Limb (tissue), 2 donors: ENCODE measurements around the gene NPR2.

Source experiments
- DNase-seq, 2 donors: peaks; one replicate each; pipeline ENCODE4 v3.0.0-alpha.2; 2016; ENCODE audit errors: extremely low spot score in 2 of 2

NPR2 gene

DNA sequence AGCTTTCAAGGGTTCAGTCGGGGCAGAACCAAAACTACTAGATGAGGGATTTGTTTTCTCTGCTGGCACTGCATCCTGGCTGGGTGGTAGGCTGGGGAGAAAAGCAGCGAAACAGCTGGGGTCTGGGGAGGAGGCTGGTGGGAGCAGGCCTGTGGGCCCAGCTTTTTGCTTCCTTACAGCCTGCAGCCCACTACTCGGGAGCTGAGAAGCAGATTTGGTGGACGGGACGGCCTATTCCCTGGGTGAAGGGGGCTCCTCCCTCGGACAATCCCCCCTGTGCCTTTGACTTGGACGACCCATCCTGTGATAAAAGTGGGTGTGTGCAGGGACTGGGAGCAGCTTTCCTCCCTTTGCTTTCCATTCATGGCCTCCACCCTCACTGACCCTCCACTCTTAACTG lies 9.1 kb downstream of the NPR2 start:
- no peak for DNase-seq

DNA sequence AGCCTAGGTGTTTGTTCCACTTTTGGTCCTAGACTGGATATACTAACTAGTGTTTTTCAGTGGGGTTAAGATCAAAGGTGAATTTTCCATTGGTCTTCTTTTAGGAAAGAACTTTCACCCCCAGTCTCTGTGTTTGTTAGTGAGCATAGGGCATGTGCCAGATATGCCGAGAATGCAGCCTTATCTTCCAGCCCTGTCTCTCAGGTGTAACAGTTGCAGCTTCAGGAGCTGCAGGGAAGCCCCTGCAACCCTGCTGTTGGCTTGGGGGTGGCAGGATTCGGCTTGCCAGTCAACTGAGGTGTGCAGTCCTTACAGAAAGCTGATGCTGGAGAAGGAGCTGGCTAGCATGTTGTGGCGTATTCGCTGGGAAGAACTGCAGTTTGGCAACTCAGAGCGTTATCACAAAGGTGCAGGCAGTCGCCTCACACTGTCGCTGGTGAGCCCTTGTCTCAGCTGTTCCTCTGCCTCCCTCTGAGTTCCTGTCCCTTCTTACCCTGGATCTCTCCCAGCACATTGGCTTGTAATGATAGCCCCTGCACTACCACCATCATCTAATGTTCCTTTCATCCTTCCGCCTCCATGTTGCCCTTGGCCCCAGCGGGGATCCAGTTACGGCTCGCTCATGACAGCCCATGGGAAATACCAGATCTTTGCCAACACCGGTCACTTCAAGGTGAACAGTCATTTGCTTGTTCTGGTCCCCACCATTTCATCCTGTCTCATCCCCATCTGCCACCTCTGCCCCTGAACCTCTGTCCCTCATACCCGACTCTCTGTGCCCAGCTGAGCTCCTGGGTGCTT lies 10.1 kb downstream of the NPR2 start:
- no peak for DNase-seq

DNA sequence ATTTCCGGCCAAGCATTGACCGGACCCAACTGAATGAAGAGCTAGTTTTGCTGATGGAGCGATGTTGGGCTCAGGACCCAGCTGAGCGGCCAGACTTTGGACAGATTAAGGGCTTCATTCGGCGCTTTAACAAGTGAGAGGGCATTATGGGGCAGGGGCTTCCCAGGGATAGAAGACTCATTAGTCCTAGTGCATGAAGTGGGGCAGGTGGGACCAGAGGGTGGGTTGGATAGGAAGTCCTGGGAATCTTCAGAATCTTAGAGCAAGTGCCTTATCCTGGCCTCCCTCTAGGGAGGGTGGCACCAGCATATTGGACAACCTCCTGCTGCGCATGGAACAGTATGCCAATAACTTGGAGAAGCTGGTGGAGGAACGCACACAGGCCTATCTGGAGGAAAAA lies 14.7 kb downstream of the NPR2 start:
- DNase-seq, result no peak

DNA sequence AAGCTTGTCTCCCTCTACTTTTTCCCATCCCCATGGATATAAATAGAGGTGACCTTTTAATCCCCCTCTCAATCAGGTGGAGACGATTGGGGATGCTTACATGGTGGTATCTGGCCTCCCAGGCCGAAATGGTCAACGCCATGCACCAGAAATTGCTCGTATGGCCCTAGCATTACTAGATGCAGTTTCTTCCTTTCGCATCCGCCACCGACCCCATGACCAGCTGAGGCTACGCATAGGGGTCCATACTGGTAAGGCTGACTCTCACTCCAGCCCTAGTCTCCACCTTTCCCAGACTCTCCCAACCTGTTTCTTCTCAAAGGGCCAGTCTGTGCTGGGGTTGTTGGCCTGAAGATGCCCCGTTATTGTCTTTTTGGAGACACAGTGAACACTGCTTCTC lies 17.0 kb downstream of the NPR2 start:
- DNase-seq, result no peak

DNA sequence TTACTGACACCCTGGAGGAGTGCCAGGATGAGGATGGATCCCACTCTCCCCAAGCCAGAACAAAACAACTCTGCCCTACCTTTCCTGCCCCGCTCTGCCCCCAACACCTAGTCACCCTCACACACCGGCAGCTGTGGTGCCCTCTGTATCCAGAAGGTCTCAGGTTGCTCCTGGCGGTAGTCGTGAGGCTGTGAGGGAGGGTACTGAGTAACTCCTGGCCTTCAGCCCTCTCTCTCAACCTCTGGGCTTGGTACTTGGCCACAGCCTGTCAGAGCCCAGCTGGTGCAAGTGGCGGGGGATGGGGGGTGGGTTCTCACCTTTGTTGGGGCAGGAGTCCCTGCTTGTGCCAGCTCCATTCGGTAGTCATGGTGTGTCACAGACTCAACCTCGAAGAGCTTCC lies 18.7 kb downstream of the NPR2 start:
- DNase-seq, result no peak

DNA sequence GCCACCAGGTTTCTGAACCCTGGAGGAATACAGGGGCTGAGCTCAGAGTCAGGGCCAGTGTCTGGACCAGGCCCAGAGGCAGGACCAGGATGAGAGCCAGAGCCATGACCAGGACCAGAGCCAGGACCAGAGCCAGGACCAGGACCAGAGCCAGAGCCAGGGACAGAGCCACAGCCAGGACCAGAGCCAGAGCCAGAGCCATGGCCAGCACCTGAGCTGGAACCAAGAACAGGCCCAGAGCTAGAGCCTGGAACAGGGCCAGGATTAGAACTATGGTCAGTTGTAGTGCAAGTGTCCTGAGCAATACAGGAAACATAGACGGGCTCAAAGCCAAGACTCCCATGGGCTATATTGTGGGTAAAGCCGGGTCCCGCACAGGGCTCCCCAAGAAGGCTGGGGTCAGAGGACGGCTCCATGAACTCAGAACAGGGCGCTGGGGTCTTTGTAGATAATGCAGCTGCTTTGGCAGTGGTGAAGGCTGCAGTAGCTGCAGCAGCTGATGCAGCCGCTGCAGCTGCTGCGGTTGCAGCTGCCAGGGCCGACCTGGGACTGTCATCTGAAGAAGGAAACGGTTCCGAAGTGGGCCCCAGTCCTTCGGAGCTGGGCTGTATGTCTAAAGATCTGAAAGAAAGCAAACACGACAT lies 20.1 kb downstream of the NPR2 start:
- DNase-seq, result peak in 1 of 2 donors; percentile 39

DNA sequence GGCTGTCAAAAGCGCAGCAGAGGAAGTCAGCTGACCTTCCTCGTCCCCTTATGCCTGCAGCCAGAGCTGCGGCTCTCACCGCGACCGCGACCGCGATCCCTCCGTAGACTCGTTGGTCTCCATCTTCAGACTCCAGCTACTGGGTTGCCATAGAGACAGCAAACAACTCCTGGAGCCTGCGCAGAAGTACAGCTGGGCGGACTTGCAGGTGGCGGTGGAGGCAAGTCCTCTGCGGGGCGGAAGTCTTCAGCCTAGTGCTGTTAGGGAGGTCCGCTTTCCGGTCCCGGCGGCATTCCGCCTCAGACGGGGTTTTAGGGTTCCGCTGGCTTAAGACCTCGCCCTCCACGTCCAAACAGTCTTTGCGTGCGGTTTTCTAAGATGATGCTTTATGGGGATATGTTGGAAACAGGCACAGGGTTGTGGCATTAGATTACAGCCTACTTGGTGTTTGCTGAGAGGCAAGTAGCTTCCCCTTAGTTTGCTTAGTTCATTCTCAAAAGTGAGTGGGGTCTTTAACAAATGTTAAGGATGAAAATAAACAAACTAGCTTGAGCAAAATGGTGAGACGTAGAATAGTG lies 20.7 kb downstream of the NPR2 start, which contains the start of gene SPAG8:
Gene SPAG8, minus strand, starts transcription at position 238 of the 578 bp plus-strand sequence. Its CDS starts 115 bp downstream, at position 123.
- peak; percentile 90 to 98 for DNase-seq

DNA sequence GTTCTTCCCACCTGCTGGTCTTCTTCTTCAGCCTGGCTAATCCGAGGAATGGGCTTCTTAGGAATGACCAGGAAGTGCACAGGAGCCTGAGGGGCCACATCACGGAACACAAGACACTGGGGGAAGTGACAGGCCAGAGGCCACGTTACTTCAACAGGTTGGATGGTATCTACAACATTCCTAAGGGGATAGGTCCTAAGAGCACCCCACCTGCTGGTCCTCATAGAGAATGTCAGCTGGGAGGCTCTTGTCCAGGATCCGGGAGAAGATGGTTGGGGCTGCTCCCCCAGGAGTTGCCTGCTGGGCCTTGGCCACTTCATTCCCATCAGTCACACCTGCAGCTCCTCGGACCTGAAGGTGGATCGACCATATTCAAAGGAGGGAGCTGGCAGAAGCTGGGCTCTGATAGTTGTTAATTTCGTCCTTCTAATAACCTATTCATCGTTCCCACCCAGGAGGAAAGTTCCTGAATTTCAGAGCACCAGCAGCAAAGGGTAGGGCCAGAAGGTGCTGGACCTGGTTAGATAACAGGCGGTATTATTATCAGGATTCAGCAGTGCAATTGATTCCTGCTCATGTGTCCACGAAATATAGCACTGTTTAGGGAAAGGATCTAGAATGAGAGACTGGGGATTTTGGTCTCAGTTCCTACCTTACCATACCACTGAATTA lies 22.2 kb downstream of the NPR2 start:
- no peak for DNase-seq

DNA sequence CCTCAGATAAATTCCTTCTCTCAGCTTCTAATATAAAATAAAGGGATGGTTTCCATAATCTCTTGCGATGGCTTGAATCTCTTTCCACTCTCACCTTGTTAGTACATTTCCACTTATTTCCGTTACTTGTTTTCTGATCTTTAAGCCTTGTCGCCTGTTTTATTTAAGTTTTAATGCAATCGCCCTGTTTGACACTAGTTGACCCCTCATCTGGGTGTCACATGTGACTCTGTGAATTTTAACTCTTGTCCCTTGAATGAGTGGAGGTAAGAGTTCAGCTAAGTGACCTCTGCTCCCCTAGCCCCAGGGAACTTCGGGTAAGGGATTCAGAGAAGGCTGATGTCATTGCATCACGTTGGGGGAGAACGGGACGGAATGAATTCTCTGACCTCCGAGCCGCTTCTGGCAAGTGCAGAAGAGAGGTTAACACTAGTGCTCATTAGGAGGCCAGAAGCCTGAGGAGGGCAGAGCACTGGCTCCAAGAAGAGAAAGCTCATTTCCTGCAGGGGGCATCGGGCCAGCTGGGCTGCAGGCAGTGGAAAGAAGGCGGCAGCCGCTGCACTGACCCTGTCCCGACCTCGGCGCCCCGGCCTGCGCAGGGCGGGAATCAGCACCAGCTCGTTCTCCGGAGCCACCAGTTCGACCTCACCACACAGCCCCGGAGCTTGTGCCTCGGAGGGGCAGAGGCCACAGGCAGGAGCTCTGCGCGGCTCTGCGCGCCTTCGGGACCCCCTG lies 22.9 kb downstream of the NPR2 start:
- peak; percentile 44 to 72 for DNase-seq

DNA sequence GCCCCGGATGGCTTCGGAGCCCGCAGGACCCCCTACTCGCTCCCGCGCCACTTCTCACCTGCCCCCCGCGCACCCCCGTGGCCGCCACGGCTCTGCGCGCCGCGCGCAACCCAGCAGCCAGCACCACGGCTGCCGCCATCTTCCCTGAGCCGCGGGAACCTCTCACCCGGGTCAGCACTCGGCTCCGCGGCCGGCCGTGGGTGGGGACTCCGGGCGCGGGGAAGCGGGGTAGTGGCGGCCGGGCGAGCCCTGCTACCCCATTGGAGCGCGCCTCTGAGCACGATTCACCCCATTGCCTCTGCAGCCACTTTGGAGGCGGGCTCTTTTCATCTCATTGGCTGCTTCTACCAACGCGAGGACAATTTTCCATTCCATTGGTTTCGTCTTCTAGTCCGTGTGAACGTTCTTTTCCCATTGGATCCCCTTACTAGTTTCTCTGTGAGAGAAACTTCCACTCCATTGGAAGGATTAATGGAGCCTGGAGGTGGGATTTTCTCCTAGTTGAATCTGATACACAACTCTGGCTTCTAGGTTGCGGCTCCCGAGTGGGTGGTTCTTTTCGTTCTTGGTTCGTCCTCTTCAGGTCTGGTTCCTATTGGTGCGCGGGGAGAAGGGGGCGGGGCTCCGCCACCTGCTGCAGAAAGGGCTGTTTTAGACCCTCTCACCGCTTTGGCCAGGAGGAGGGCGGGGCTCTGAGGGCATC lies 23.6 kb downstream of the NPR2 start, which contains the start of gene HINT2:
Gene HINT2, minus strand, starts transcription at position 202 of the 703 bp plus-strand sequence. Its CDS starts 63 bp downstream, at position 139.
- peak; percentile 95 to 98 for DNase-seq

DNA sequence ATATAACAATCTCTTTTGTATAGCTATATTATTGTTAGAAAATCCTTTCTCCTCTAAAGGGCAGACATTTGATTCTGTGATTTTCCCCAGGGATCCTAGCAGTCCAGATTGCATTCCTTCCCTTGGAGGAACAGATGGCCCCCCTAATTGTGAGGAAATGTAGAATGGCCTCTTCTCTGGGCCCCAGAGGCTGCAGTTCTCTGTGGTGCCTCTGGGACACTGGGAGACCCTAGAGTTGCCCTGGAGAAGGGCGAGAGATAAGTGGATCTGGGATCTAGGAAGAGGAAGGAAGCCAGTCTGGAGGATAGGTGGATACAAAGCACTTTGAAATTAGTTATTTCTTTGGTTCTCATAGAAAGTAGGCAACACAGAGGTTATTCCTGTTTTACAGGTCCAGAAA lies 25.3 kb downstream of the NPR2 start:
- DNase-seq, result no peak

DNA sequence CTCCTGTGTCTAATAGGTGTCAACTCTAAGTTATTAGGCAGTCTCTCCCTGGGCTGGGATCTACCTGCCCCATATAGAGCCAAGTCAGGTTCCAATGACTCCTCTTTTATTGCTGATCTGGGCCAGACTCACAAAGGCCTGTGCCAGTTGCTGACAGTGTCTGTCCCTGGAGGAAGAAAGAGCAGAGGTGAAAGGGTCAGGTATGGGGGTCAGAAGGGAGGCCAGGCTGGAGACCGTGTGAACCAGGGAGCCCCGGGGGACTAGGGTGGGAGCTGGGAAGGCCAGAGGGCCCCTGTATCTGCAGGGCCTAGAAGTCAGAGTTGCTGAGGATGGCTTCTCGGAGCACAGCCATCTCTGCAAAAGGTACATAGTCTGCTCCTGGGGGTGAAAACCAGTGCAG lies 26.9 kb downstream of the NPR2 start:
- DNase-seq, result no peak

DNA sequence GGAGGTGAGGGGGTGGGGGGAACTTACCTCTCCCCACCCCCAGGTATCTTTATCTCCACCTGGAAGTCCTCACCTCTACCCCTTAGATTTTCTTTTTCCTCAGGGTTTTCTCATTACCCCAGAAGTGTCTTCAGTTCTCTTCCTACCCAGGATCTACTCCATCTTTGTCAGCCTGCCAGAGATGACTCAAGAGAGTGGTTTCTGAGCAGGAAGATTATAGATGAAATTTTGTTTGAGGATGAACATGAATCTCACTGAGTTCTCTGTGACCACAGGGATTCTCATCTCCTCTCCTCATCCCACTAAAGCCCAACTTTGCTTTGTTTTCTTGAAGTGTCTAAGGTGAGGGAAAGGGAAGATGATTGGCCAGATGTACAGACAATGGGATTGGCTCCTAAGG lies 28.7 kb downstream of the NPR2 start:
- no peak for DNase-seq

DNA sequence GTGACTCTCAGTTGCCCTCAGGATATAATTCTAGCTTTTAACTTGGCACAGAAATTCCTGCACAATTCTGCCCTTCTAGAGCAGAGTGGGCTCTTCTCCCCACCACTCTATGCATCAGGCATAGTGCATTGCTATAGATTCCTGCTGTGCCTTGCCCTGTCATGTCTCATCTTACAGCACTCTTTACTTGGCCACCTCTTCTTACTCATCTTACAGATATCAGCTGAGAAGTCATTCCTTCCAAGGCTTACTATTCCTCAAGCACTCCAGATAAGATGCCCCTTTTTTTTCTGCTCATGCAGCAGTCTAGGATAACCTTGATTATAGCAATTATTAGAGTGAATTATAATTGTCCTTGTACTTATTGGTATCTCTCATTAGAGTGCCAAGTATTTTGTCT lies 31.5 kb downstream of the NPR2 start:
- DNase-seq, result no peak

DNA sequence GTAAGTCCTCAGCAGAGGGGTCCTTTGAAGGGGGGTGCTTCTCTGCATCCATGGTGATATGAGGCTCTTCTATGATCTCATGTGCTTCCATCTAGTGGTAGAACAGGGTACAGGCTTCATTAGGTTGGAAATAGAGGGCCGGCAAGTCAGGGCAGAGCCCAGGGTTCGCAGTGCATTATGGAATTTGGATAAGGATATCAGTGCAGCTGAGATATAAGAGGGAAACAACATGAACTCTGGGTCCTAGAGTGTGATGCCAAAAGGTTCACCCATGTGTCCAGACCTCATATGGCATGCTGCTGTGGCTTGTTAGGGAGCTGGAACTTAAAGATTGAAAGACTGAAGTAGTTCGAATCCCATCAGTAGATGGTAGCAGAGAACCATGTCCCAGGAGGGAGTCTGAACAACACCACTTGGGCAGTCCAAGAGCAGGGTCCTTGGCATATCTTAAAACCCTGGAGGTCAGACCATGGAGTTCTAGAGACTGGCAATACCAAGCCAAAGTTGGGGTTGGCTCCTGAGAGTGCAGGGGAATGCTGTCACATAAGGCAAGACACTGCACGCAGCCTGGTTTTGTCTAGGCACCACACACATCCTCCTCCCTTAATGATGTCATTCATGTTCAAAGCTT lies 34.8 kb downstream of the NPR2 start:
- peak in 1 of 2 donors; percentile 65 for DNase-seq

DNA sequence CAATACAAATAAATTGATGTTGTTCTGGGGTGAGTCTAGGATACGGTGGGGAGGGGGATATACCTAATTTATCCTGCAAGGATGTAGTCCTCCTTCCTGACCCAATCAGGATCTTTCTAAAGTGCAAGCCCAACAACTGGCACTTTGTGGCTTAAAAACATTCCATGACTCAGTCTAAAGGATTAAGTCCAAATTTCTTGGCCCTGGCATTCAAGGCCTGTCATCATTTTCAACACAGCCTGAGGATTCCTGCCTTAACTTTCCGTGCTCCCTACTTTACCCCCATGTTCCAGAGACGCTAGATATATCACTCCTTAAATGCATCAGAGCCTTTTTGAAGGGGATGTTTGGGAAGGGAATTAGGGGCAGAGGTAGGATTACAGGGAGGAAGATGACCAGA lies 36.1 kb downstream of the NPR2 start:
- no peak for DNase-seq

DNA sequence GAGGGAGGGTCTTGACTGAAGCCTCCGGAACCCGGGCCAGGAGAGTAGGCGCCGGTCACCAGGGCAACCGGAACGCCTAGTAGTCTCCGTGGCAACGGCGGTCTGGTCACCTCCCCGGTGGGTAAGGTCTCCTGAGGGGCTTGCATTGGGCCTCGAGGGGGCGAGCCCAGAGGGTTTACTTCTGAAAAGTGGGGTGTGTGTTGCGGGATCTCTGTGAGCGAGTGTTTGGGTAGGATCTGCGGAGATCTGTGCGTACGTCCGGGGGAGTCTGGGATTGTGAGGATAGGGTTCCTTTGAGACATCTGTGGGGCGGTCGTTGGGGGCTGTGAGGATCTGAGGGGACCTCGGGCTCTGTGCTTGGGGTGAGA lies 37.3 kb downstream of the NPR2 start, which contains the start of gene FAM221B:
Gene FAM221B, minus strand, starts transcription at position 17 of the 368 bp plus-strand sequence. CDS start 2,571 bp downstream, outside the sequence.
- DNase-seq, result no peak

DNA sequence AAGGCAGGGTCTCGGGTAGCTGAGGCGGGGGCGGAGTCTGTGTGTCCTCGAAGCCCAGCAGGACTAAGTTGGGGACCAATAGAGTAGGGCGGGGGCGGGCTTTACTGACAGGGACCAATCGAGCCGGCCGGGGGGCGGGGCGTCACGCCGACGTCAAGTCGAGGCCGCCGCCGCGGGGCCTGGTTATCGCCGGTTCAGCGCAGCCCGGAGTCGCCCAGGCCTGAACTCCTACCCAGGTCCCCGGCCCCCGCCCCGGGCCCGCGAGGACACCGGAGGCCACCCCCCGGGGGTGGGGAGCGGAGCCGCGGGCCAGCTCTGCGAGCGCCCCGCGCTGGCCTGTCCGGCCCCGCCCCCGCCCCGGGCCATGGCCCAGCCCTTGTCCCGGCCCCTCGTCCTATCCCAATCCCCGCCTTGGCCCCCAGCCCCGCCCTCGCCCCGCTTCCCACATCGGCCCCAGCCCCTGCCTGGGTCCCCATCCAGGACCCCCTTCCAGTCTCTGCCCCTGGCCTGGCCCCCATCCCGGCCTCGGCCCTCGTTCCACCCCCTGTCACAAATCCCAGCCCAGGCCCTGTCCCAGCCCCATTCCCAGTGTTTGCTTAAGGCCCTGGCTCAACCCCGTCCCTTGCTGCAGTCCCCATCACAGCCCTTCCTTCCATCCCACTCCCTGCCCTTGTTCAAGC lies 37.8 kb downstream of the NPR2 start, which contains the start of gene TMEM8B:
Gene TMEM8B, plus strand, starts transcription at position 145 of the 680 bp plus-strand sequence. Its CDS starts 220 bp downstream, at position 365.
- peak; percentile 94 to 98 for DNase-seq

DNA sequence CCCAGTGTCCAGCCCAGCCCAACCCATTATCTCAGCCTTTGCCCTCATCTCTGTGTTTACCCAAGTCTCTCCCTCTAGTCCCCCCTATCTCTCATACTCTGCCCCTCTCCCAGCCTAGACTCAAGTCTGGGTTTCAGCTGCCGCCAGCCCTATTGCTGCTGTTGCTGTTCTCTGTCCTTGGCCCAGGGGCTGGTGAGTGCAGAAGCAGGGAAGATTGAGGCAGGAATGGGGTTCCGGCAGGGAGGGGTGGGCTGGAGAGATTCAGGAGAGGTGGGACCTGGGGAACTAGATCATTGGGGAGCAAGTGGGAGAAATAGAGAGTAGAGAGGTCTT lies 38.3 kb downstream of the NPR2 start:
- DNase-seq, result no peak
